ENCODE results near the gene FKBP11. TPM values are rescaled to one million over a fixed set of nuclear protein-coding genes. Genes with fewer than 3 reads are reported as not detected.

The FKBP11 gene
- total and polyA plus RNA-seq, 2 donors (not counting 3 experiments of a cell fraction or from before 2014, with no cell fraction given): 74.2 to 81.2 TPM

DNA sequence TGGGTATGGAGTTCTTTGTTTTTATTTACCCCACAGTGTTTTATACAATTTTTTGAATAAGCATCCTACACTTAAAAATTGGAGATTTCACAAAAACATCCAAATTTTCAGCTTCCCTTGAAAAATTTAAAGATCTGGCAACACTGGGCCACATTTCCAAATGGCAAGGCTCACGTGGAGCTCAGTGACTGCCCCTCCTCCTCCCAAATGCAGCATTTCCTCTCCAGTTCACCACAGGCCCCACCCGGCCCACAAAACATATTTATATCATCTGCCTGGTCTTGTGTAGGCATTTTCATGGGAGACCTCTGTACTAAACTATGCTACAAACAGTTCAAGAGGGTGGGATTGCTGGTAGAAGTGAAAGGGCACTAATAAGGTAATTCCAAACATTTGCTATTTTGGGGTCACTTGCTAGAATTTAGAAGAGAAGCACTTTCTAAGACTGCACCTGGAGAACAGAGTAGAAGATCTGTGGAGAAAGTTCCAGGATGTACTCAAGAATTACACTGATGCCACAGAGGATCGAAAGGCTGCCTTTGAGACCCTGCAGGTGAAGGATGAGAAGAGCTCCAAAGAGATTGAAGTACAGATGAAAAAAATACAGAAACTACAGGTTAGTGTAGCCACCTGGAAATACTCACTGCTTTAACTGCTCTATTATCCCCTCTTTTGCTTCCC, 7.3 kb downstream of the FKBP11 start:
- Histone ChIP-seq H3K4me1 (ENCODE audit: control insufficient read depth, extremely low read depth, insufficient read depth, low read length) (no peaks in the 10 kb centered on the region), H3K4me3 (replicated peaks in 1 of 3; ENCODE audit: insufficient read depth in 1 of 3, low read depth in 1 of 3, low read length in 3 of 3) (no peak overlapping the region), H3K9me3 (replicated peaks; ENCODE audit: control insufficient read depth, insufficient read depth, low read length) (no peaks in the 10 kb centered on the region), H3K27me3 (ENCODE audit: control insufficient read depth in 2 of 2, insufficient read depth in 2 of 2, low read length in 2 of 2) (no peaks in the 10 kb centered on the region), H2AFZ (ENCODE audit: low read depth, low read length) (no peak overlapping the region), H3K9me1 (replicated peaks; ENCODE audit: control insufficient read depth, extremely low read depth, insufficient read depth, low read length) (no peaks in the 10 kb centered on the region), H3K27ac (ENCODE audit: insufficient read depth, low read depth, low read length) (no peak overlapping the region), H3K79me2 (ENCODE audit: control insufficient read depth, insufficient read depth, low read length) (no peaks in the 10 kb centered on the region), H3K9ac (replicated peaks; ENCODE audit: extremely low read depth, insufficient read depth, low read length) (no peak overlapping the region), H3K36me3 (ENCODE audit: control insufficient read depth in 2 of 2, extremely low read depth in 1 of 2, insufficient read depth in 2 of 2, low read length in 2 of 2) (peaks cover 0 to 3% of the 10 kb centered on the region in 2 experiments), H4K20me1 (replicated peaks; ENCODE audit: control insufficient read depth, extremely low read depth, insufficient read depth, low read length) (no peaks in the 10 kb centered on the region), H3K4me2 (ENCODE audit: insufficient read depth, low read length) (no peak overlapping the region)
- TF ChIP-seq JUN (IDR thresholded peaks at IDR 0.05; ENCODE audit: borderline replicate concordance, insufficient read depth, insufficient read length, low read depth): no peak
- TF ChIP-seq POLR2AphosphoS5 (IDR thresholded peaks at IDR 0.05; ENCODE audit: insufficient read depth, low read depth, low read length): no peak
- TF ChIP-seq FOS (IDR thresholded peaks at IDR 0.05; ENCODE audit: borderline replicate concordance, insufficient read depth, low read length): no peak
- TF ChIP-seq, protein P1, sequence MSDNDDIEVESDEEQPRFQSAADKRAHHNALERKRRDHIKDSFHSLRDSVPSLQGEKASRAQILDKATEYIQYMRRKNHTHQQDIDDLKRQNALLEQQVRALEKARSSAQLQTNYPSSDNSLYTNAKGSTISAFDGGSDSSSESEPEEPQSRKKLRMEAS (IDR thresholded peaks at IDR 0.05; ENCODE audit: insufficient read depth, insufficient read length): no peak
- TF ChIP-seq GATA2 (IDR thresholded peaks at IDR 0.05; ENCODE audit: insufficient read depth, insufficient read length, low read depth, low read length): no peak
- TF ChIP-seq EZH2 (IDR thresholded peaks at IDR 0.05; ENCODE audit: borderline replicate concordance, low read depth, low read length, severe bottlenecking): no peak
- no peak for TF ChIP-seq POLR2A (IDR thresholded peaks at IDR 0.05; ENCODE audit: low read depth, low read length)
- no peak for TF ChIP-seq MYC (IDR thresholded peaks at IDR 0.05; ENCODE audit: low read depth, low read length)
- TF ChIP-seq, protein P2, sequence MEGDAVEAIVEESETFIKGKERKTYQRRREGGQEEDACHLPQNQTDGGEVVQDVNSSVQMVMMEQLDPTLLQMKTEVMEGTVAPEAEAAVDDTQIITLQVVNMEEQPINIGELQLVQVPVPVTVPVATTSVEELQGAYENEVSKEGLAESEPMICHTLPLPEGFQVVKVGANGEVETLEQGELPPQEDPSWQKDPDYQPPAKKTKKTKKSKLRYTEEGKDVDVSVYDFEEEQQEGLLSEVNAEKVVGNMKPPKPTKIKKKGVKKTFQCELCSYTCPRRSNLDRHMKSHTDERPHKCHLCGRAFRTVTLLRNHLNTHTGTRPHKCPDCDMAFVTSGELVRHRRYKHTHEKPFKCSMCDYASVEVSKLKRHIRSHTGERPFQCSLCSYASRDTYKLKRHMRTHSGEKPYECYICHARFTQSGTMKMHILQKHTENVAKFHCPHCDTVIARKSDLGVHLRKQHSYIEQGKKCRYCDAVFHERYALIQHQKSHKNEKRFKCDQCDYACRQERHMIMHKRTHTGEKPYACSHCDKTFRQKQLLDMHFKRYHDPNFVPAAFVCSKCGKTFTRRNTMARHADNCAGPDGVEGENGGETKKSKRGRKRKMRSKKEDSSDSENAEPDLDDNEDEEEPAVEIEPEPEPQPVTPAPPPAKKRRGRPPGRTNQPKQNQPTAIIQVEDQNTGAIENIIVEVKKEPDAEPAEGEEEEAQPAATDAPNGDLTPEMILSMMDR (IDR thresholded peaks at IDR 0.05; ENCODE audit: extremely low read depth in 1 of 2, insufficient read depth in 1 of 2, low read depth in 1 of 2, low read length in 2 of 2): no peak
- no TSS peak for BruUV-seq (replicated peaks)
- intact Hi-C loops (cut with micrococcal nuclease): no loop called here
- dilution Hi-C loops (cut with MboI; ENCODE audit: extremely low pct_ligation_motif_present, low sequenced_read_pairs): no loop called here
- ChIA-PET POLR2A (no interaction called here), CTCF (interaction anchor here (1.1 to 1.6 kb wide), 3 partner anchors 14 to 65 kb away, joined by 3 to 5 read pairs (median 4); a partner anchor contains a TSS)
- FAIRE-seq (no peak), DNase-seq (ENCODE audit: low read depth, low spot score) (no peak)
